Endothelial cell of umbilical vein (primary cell): ENCODE measurements around the gene KRTAP2-3. TPM values are rescaled to one million over a fixed set of nuclear protein-coding genes. Genes with fewer than 3 reads are reported as not detected.

ENCODE experiments used
- BruUV-seq: library from RNA; stranded (reverse); fragments of 400-500 nt; replicated peaks from 2 replicates; lab custom pipeline; 2021; lab: Mats Ljungman, UMichigan
- CTCF ChIA-PET: fragments of 300-600, 350-600 bp; sonication (Branson Sonifier 250); formaldehyde crosslinking; loops from one replicate; lab custom pipeline; 2021; ENCODE audit warnings: antibody characterized with exemption, inconsistent platforms; lab: Charles Lee
- POLR2A ChIA-PET: fragments of 300-600, 350-600 bp; sonication (Branson Sonifier 250); formaldehyde crosslinking; loops from one replicate; lab custom pipeline; 2021; ENCODE audit warnings: antibody characterized with exemption, inconsistent platforms; lab: Charles Lee
- DNase-seq: peaks from one replicate; pipeline ENCODE4 v3.0.0-alpha.2; 2011; ENCODE audit warnings: low read depth, low spot score
- FAIRE-seq: peaks from 2 replicates; lab custom pipeline; 2011; peaks lifted over from hg19 to GRCh38; lab: Jason Lieb, UNC
- H2AFZ ChIP-seq: 2 replicates; pipeline ENCODE4 v1.6.0; 2012; ENCODE audit warnings: low read depth, low read length, control low read depth, inconsistent platforms
- H3K27ac ChIP-seq: 2 replicates; pipeline ENCODE4 v1.5.1; 2011; ENCODE audit warnings: low read depth, mild to moderate bottlenecking, control low read depth, low read length, moderate library complexity; ENCODE audit not compliant: insufficient read depth
- H3K27me3 ChIP-seq, 2 experiments: 2 replicates each; pipeline versions ENCODE4 v1.6.0 to v1.6.1; 2011; ENCODE audit warnings: low read length in 2 of 2, mixed read lengths in 1 of 2; ENCODE audit not compliant: control insufficient read depth in 2 of 2, insufficient read depth in 2 of 2
- H3K36me3 ChIP-seq, 2 experiments: 2 replicates in 1 of 2; 3 replicates in 1 of 2; pipeline ENCODE4 v1.5.1; 2011; ENCODE audit warnings: low read length in 2 of 2, mild to moderate bottlenecking in 1 of 2, moderate library complexity in 1 of 2; ENCODE audit not compliant: control insufficient read depth in 2 of 2, insufficient read depth in 2 of 2; ENCODE audit errors: extremely low read depth in 1 of 2
- H3K4me1 ChIP-seq: 3 replicates; pipeline ENCODE4 v1.5.1; 2011; ENCODE audit warnings: mild to moderate bottlenecking, low read length; ENCODE audit not compliant: control insufficient read depth, insufficient read depth; ENCODE audit errors: extremely low read depth
- H3K4me2 ChIP-seq: 2 replicates; pipeline ENCODE4 v1.6.1; 2011; ENCODE audit warnings: low read length, control low read depth, mixed read lengths; ENCODE audit not compliant: insufficient read depth
- H3K4me3 ChIP-seq, 3 experiments: fragments of 200-600 bp in 1 of 3; sonication (generic), shearing (Covaris generic) in 1 of 3; replicated peaks in 1 of 3; 2 replicates each; pipeline ENCODE4 v1.5.1; 2011 to 2016; ENCODE audit warnings: control low read depth in 3 of 3, low read length in 3 of 3, mild to moderate bottlenecking in 2 of 3, inconsistent platforms in 1 of 3, low read depth in 1 of 3, moderate library complexity in 1 of 3; ENCODE audit not compliant: insufficient read depth in 1 of 3
- H3K79me2 ChIP-seq: 2 replicates; pipeline ENCODE4 v1.6.0; 2012; ENCODE audit warnings: low read length, inconsistent platforms; ENCODE audit not compliant: control insufficient read depth, insufficient read depth
- H3K9ac ChIP-seq: replicated peaks from 2 replicates; pipeline ENCODE3; 2011; ENCODE audit warnings: low read length, control low read depth; ENCODE audit not compliant: insufficient read depth; ENCODE audit errors: extremely low read depth
- H3K9me1 ChIP-seq: replicated peaks from 3 replicates; pipeline ENCODE4 v1.6.0; 2011; ENCODE audit warnings: mild to moderate bottlenecking, low read length; ENCODE audit not compliant: control insufficient read depth, insufficient read depth; ENCODE audit errors: extremely low read depth
- H3K9me3 ChIP-seq: replicated peaks from 2 replicates; pipeline ENCODE4 v1.5.1; 2012; ENCODE audit warnings: low read length, inconsistent platforms; ENCODE audit not compliant: control insufficient read depth, insufficient read depth
- H4K20me1 ChIP-seq: replicated peaks from 2 replicates; pipeline ENCODE3; 2011; ENCODE audit warnings: mild to moderate bottlenecking, low read length; ENCODE audit not compliant: control insufficient read depth, insufficient read depth; ENCODE audit errors: extremely low read depth
- EZH2 ChIP-seq: IDR thresholded peaks from 2 replicates; pipeline ENCODE4 v1.6.1; 2012; ENCODE audit warnings: borderline replicate concordance, low read depth, mild to moderate bottlenecking, moderate library complexity, low read length, inconsistent platforms; ENCODE audit not compliant: severe bottlenecking
- FOS ChIP-seq: IDR thresholded peaks from 2 replicates; pipeline ENCODE4 v1.6.1; 2011; ENCODE audit warnings: mild to moderate bottlenecking, low read length, moderate library complexity, borderline replicate concordance; ENCODE audit not compliant: insufficient read depth
- GATA2 ChIP-seq: IDR thresholded peaks from 2 replicates; pipeline ENCODE4 v1.7.0; 2011; ENCODE audit warnings: low read depth, mild to moderate bottlenecking, moderate library complexity, mixed read lengths, low read length; ENCODE audit not compliant: insufficient read length, insufficient read depth
- JUN ChIP-seq: IDR thresholded peaks from 2 replicates; pipeline ENCODE4 v1.6.1; 2011; ENCODE audit warnings: borderline replicate concordance, low read depth; ENCODE audit not compliant: insufficient read length, insufficient read depth
- MYC ChIP-seq: IDR thresholded peaks from one replicate; pipeline ENCODE4 v1.6.1; 2011; ENCODE audit warnings: mild to moderate bottlenecking, low read depth, low read length
- POLR2A ChIP-seq: IDR thresholded peaks from 2 replicates; pipeline ENCODE4 v1.6.1; 2012; ENCODE audit warnings: low read depth, mild to moderate bottlenecking, control low read depth, low read length
- POLR2AphosphoS5 ChIP-seq: IDR thresholded peaks from 2 replicates; pipeline ENCODE4 v1.6.1; 2012; ENCODE audit warnings: low read depth, mild to moderate bottlenecking, control low read depth, low read length, moderate library complexity; ENCODE audit not compliant: insufficient read depth
- dilution Hi-C: fragments of 300-500 bp; cut with MboI; formaldehyde crosslinking; loops from one replicate; pipeline ENCODE4 v1.15.0; 2019; ENCODE audit warnings: low sequenced_read_pairs; ENCODE audit not compliant: extremely low pct_ligation_motif_present
- intact Hi-C: fragments of 100-400 bp; cut with micrococcal nuclease; formaldehyde crosslinking; loops from one replicate; pipeline ENCODE4 v1.10.0; 2022
- polyA plus RNA-seq, 4 experiments: library from polyadenylated mRNA; depleted of rRNA in 3 of 4; stranded (reverse) in 3 of 4; unstranded in 1 of 4; fragments of >200 nt; gene quantifications; 2 replicates each; pipeline versions ENCODE4 v1.2.1 to v1.2.3, GENCODE V29; 2011 to 2012; ENCODE audit warnings: missing spikeins in 1 of 4
- total RNA-seq: library from RNA; stranded (reverse); gene quantifications from 2 replicates; pipeline ENCODE4 v1.2.3, GENCODE V29; 2021
- TF ChIP-seq, protein P1 (sequence below): IDR thresholded peaks from 2 replicates; pipeline ENCODE4 v1.6.1; 2011; ENCODE audit not compliant: insufficient read depth, insufficient read length
- TF ChIP-seq, protein P2 (sequence below), 2 donors: IDR thresholded peaks; 1 replicate in 1 of 2; 2 replicates in 1 of 2; pipeline ENCODE4 v1.5.1; 2011; ENCODE audit warnings: low read length in 2 of 2, mild to moderate bottlenecking in 2 of 2, moderate library complexity in 2 of 2, control low read depth in 1 of 2, inconsistent platforms in 1 of 2, low read depth in 1 of 2; ENCODE audit not compliant: insufficient read depth in 1 of 2; ENCODE audit errors: extremely low read depth in 1 of 2

The KRTAP2-3 gene
- total and polyA plus RNA-seq, 2 donors (not counting 3 experiments of a cell fraction or from before 2014, with no cell fraction given), result not detected

DNA sequence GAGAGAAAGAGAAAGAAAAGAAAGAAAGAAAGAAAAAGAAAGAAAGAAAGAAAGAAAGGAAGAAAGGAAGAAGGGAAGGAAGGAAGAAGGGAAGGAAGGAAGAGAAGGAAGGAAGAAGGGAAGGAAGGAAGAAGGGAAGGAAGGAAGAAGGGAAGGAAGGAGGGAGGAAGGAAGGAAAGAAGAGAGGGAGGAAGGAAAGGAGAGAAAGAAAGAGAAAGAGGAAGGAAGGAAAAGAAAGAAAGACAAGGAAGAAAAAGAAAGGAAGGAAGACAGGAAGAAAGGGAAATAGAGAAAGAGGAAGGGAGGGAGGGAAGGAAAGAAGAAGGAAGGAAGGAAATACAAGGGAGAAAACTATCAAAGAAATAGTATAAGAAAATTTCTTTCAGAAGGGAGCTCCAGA is 16.9 kb upstream of the KRTAP2-3 start:
- no peaks in the 10 kb centered on the region for H3K9me3 ChIP-seq
- H3K9ac ChIP-seq, result no peak overlapping the region
- ChIA-PET CTCF (interaction anchor here (1.0 kb wide), 1 partner anchor 29 kb away, joined by 4 read pairs; the partner anchor contains the start of gene KRTAP2-1), POLR2A (no interaction called here)
- no peaks in the 10 kb centered on the region for H3K79me2 ChIP-seq
- TF ChIP-seq POLR2AphosphoS5 (no peak), POLR2A (no peak), GATA2 (no peak)
- no peak overlapping the region for H3K27ac ChIP-seq
- no TSS peak for BruUV-seq
- H4K20me1 ChIP-seq, result no peaks in the 10 kb centered on the region
- dilution Hi-C loops (no loop called here), intact Hi-C loops (no loop called here)
- H3K4me2 ChIP-seq, result no peak overlapping the region
- H3K9me1 ChIP-seq, result no peaks in the 10 kb centered on the region
- H3K4me3 ChIP-seq, result no peak overlapping the region
- FAIRE-seq (no peak), DNase-seq (no peak)
- no peaks in the 10 kb centered on the region for H3K4me1 ChIP-seq
- H2AFZ ChIP-seq, result no peak overlapping the region
- H3K27me3 ChIP-seq, result no peaks in the 10 kb centered on the region
- H3K36me3 ChIP-seq, result no peaks in the 10 kb centered on the region

DNA sequence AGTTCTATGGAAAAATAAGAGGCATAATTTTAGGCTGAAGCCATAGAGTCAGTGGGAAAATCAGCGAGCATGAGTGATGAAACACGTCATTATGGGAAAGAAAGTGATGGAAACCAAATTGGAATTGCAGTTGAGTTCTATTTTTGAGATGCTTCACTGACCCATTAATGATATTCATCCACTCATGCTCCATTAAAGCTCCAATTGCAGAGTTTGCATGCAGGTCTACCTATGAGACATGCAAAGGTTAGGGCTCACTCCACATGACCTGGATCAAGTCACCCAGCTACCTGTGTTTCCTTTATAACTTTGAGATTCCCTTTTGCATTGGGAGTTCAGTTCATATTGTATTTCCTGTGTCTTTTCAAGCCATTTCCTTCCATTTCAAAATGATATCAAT is 13.8 kb upstream of the KRTAP2-3 start:
- no peaks in the 10 kb centered on the region for H3K9me3 ChIP-seq
- ChIA-PET CTCF (no interaction called here), POLR2A (no interaction called here)
- no peak for FAIRE-seq
- no peaks in the 10 kb centered on the region for H3K36me3 ChIP-seq
- BruUV-seq, result no TSS peak
- no peaks in the 10 kb centered on the region for H3K27me3 ChIP-seq
- H3K9me1 ChIP-seq, result no peaks in the 10 kb centered on the region
- dilution Hi-C loops (no loop called here), intact Hi-C loops (no loop called here)
- H2AFZ ChIP-seq, result no peak overlapping the region
- no peak overlapping the region for H3K9ac ChIP-seq
- H3K4me1 ChIP-seq, result no peaks in the 10 kb centered on the region
- no peak overlapping the region for H3K4me2 ChIP-seq
- no peaks in the 10 kb centered on the region for H4K20me1 ChIP-seq
- no peaks in the 10 kb centered on the region for H3K79me2 ChIP-seq
- no peak overlapping the region for H3K27ac ChIP-seq
- no peak for DNase-seq
- H3K4me3 ChIP-seq, result no peak overlapping the region
- TF ChIP-seq, protein P1, sequence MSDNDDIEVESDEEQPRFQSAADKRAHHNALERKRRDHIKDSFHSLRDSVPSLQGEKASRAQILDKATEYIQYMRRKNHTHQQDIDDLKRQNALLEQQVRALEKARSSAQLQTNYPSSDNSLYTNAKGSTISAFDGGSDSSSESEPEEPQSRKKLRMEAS, result no peak
- TF ChIP-seq JUN (no peak), POLR2AphosphoS5 (no peak), FOS (no peak), MYC (no peak), EZH2 (no peak), POLR2A (no peak), GATA2 (no peak)
- TF ChIP-seq, protein P2, sequence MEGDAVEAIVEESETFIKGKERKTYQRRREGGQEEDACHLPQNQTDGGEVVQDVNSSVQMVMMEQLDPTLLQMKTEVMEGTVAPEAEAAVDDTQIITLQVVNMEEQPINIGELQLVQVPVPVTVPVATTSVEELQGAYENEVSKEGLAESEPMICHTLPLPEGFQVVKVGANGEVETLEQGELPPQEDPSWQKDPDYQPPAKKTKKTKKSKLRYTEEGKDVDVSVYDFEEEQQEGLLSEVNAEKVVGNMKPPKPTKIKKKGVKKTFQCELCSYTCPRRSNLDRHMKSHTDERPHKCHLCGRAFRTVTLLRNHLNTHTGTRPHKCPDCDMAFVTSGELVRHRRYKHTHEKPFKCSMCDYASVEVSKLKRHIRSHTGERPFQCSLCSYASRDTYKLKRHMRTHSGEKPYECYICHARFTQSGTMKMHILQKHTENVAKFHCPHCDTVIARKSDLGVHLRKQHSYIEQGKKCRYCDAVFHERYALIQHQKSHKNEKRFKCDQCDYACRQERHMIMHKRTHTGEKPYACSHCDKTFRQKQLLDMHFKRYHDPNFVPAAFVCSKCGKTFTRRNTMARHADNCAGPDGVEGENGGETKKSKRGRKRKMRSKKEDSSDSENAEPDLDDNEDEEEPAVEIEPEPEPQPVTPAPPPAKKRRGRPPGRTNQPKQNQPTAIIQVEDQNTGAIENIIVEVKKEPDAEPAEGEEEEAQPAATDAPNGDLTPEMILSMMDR (IDR thresholded peaks at IDR 0.05; ENCODE audit: extremely low read depth in 1 of 2, insufficient read depth in 1 of 2, low read depth in 1 of 2, low read length in 2 of 2), result no peak
